GM12801 (cell line): ENCODE results near the gene PLEKHH3.

ENCODE experiments used
- CTCF ChIP-seq: IDR thresholded peaks from one replicate; pipeline ENCODE4 v1.5.1; 2011; ENCODE audit warnings: control low read depth; ENCODE audit not compliant: insufficient read length; ENCODE audit errors: extremely low read depth

Gene PLEKHH3

GRCh38 chr17:42695500-42695899 is 18.7 kb upstream of the PLEKHH3 start:
- no peak for TF ChIP-seq CTCF

GRCh38 chr17:42694524-42694923 is 17.7 kb upstream of the PLEKHH3 start:
- TF ChIP-seq CTCF: no peak

- no peak for TF ChIP-seq CTCF
These were observed 15.7 kb upstream of the PLEKHH3 start for GRCh38 chr17:42692489-42692888.

GRCh38 chr17:42691021-42691545 is 14.3 kb upstream of the PLEKHH3 start:
- no peak for TF ChIP-seq CTCF

GRCh38 chr17:42690596-42690995 is 13.8 kb upstream of the PLEKHH3 start:
- TF ChIP-seq CTCF: no peak

GRCh38 chr17:42687707-42688320 is 11.0 kb upstream of the PLEKHH3 start:
- no peak for TF ChIP-seq CTCF

- TF ChIP-seq CTCF: no peak
These were observed 9.8 kb upstream of the PLEKHH3 start for GRCh38 chr17:42686520-42687128.
